Erythroblast (primary cell): ENCODE data around the gene CHST7.

Experiments used
- DNase-seq, 2 experiments: peaks; one replicate each; lab custom pipeline; 2025; lab: John Stamatoyannopoulos, UW
- GATA1 ChIP-seq: IDR thresholded peaks from 2 replicates; pipeline ENCODE4 v1.6.1; 2011; ENCODE audit warnings: low read depth, mild to moderate bottlenecking, control low read depth, low read length, moderate library complexity
- POLR2A ChIP-seq: IDR thresholded peaks from 2 replicates; pipeline ENCODE4 v1.6.1; 2011; ENCODE audit warnings: mild to moderate bottlenecking, low read length

The CHST7 gene

GRCh38 chrX:46607916-46608315, 34.4 kb downstream of the CHST7 start:
- TF ChIP-seq POLR2A (no peak), GATA1 (no peak)
- no peak for DNase-seq

- TF ChIP-seq POLR2A (no peak), GATA1 (no peak)
These were observed 36.6 kb downstream of the CHST7 start for GRCh38 chrX:46610070-46610658.

DNA sequence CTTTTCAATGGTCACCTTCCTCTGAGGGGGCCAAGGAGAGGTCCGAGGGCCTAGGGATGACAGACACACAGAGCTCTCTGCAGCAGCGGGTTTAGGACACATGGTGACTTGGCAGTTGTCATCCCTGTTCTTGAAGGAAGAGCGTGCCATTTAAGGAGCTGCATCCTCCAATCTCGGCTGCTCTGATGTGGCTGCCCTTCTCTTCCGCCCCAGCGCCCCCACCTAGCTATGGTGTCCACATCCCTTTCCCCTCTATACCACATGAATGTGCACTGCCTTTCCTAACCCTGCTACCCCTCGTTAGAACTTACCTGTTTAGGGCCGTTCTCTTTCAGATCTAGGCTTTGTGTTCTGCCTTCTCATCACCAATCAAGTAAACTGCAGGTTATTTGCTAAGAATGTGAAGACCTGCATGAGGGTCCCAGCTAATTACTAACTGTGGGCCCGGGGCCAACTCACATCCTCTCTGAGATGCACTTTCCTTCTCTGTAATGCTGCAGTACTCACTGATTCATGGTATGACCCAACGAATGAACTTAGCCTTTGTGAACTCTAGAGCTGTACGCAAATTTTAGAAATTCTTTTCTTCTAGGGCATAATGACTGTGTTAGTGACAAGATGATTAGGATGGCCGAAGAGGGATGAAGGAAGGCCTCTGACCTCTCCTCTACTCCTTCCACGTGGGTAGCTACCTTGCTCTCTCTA, 38.2 kb downstream of the CHST7 start:
- no peak for DNase-seq
- TF ChIP-seq POLR2A (no peak), GATA1 (no peak)

More at GRCh38 chrX:46610070-46610658, 36.6 kb downstream of the CHST7 start:
- DNase-seq = no peak

DNA sequence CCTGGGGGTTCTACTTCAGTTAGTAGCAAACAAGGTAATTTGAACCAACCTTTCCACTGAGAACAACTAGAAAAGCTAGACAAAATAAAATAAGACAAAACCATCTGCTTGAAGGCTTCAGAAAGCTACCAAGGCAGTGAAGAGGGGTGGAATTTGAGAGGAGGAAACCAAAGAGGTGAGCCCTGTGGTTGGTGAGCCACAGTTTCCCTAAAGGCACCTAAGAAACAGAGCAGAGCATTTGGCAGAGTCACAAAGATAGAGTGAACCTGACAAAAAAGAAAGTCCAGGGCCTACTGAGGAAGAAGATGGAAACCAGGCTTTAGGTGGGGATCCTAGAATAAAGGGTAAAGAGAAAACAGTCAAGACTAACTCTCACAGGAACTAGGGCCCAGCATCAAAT, 44.3 kb downstream of the CHST7 start:
- DNase-seq = no peak
- TF ChIP-seq POLR2A (no peak), GATA1 (no peak)

DNA sequence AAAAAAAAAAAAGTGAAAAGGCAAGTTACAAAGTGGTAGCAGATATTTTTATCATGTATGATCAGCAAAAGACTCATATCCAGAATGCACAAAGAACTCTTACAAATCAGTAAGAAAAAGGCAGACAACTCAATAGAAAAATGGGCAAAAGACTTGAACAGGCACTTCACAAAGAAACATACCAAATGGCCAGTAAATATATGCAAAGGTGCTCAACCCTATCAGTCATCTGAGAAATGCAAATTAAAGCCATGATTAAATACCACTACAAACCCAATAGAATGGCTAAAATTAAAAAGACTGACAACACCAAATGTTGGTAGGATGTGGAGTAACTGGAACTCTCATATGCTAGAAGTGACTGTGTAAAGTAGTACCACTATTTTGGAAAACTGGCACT, 45.4 kb downstream of the CHST7 start:
- TF ChIP-seq POLR2A (no peak), GATA1 (no peak)
- no peak for DNase-seq

- no peak for DNase-seq
- TF ChIP-seq POLR2A (no peak), GATA1 (no peak)
These were observed 46.9 kb downstream of the CHST7 start for GRCh38 chrX:46620505-46620904.

DNA sequence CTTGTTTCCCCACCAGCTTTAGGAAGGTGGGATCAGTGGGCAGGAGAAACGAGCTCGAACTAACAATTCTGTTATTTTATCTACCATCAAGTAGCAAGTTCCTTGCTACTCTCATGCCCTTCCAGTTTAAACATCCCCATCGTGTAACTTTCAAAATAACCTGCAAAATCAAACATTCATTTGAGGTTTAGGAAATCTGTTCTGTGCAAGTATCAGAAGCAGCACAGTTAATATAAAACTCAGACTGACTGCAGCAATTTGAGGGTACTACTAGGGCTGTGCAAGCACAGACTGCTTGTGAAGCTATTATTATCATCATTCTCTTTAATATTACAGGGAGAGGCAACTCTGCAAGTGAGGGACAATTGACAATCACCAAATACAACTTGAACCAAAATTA, 48.0 kb downstream of the CHST7 start:
- DNase-seq = no peak
- TF ChIP-seq POLR2A (no peak), GATA1 (no peak)

DNA sequence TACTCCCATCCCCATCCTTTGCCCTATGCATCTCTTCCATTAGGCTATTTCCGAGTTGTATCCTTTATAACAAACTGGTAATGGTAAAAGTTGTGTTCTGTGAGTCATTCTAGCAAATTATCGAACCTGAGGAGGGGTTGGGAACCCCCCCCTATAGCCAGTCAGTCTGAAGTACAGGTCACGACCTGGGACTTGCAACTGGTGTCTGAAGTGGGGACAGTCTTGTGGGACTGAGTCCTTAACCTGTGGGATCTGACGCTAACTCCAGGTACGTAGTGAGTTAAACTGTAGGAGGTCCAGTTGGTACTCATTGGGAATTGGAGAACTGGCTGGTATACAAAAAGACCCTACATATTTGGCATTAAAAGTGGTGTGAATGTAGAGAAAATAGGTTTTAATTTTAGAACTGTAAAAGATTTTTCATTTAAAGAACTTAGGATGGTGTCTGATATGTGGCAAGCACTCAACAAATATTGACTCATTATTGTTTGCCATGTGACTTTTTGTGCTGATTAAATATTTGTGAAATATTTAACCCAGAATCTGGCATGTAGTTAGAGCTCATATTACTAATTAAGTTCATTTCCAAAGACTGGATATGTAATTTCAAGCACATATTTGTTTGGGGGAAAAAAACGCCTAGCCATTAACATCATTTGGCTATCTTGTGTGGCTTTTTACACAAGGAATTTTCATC, 50.7 kb downstream of the CHST7 start:
- TF ChIP-seq POLR2A (no peak), GATA1 (no peak)
- DNase-seq = no peak

- DNase-seq = no peak
These were observed 53.0 kb downstream of the CHST7 start for GRCh38 chrX:46626566-46626965.

DNA sequence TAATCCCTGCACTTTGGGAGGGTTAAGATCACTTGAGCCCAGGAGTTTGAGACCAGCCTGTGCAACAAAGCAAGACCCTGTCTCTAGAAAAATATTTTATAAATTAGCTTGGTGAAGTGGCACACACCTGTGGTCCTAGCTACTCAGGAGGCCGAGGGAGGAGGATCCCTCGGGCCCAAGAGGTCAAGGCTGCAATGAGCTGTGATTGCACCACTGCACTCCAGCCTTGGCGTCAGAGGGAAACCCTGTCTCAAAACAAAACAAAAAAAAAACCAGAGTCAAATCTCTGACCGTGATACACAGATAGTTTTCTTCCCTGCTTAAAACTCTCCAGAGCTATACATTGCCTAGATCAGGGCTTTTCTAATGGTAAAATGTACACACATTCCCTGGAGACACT, 53.5 kb downstream of the CHST7 start:
- TF ChIP-seq POLR2A (no peak), GATA1 (no peak)
- DNase-seq = no peak

More at GRCh38 chrX:46626566-46626965, 53.0 kb downstream of the CHST7 start:
- TF ChIP-seq POLR2A (no peak), GATA1 (no peak)

DNA sequence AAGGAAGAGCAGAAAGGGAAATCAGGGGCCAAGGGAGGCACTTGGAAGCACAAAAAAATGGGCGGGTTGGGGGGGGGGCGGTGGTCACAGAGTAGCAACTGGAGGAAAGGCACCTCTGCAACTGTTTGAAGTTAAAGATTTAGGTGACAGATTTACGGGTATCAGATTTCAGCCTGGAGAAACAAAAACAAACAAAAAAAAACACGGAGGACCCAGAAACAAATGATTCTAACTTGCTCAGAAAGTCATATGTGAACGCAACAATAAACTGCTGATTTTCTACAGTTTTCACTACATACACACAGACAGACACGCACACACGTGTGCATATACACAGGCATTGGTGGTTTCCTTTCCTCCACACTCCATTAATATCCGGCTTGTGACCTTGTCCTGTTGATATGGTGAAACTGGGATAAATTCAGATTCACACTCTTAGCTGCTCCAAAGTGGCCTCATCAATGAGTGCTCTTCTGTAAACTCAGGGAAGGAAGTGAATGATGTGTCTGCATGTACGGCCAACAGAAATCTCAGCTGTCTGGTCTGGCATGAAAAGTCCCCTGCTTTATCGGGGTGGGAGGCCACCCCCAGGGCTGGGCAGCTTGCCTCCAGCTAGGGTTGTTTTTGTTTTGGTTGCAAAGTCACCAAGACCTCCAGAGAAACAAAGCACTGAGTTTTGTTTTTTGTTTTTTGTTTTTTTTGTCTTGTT, 54.3 kb downstream of the CHST7 start:
- TF ChIP-seq POLR2A = no peak
- TF ChIP-seq GATA1 = no peak
- no peak for DNase-seq

DNA sequence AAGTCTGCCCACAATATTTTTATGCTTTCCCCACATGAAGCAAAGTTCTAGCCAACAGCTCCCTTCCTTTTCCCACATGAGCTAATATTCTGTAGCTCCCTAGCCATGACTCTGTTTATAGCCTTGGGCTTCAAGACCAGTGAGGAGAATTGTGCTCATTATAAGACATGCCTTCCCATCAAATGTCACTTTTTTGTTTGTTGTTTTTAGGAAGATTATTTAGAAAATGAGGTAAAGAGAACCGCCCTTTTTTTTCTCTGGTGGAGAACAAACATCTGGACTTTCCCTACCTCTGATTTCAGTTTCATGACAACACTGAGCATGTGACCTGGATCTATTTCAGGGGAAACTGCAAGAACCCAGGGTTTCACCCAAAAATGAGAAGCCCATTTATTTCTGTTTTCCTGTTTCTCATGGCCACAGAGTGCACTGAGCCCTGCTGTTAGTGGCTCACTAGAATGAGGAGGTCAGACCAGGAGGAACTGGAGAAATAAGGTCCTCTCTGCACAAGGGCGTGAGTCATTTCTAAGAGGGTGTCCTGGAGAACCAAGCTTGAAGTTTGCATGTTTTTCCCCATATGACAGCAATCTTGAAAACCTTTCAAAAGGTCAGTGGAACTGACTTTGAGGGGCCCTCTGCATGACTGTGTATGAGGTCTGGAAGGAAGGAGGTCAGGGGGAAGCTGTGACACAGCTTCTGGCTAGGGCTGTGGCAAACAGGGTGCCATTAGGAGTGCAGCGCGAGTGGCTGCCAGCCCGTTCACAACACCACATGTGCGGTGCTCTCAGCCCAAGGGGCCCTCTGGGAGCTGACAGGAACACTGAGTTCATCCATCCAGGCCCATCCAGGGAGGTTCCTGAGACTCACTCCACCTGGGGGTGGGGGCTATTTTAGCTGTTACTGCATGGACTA, 55.2 kb downstream of the CHST7 start:
- no peak for DNase-seq
- no peak for TF ChIP-seq GATA1
- no peak for TF ChIP-seq POLR2A

GRCh38 chrX:46630141-46630540, 56.6 kb downstream of the CHST7 start:
- TF ChIP-seq POLR2A = no peak
- TF ChIP-seq GATA1 = no peak
- no peak for DNase-seq
